Measurements from ENCODE around the gene FLAD1. TPM values are rescaled to one million over a fixed set of nuclear protein-coding genes. Genes with fewer than 3 reads are reported as not detected.
A peak's percentile ranks its signal among the peaks of the same experiment; 100 is the strongest.
"Not testable (repeated sequence)": the region's sequence is repeated elsewhere in the genome, so short reads cannot be mapped to it uniquely, and the experiment has no call there.

Gene FLAD1
- total RNA-seq, 2 donors from 2014 or later, result 32.8 to 43.7 TPM

GRCh38 chr1:154978360-154978759 is 4.8 kb upstream of the FLAD1 start:
- no peak for ATAC-seq
- intact Hi-C loops (cut with DNase I, micrococcal nuclease), result no loop called here
- DNase-seq, result no peak

- intact Hi-C loops (cut with DNase I, micrococcal nuclease), result no loop called here
- no peak for ATAC-seq
- DNase-seq, result no peak
Measured at GRCh38 chr1:154982341-154982740, 803 bp upstream of the FLAD1 start.

GRCh38 chr1:154983776-154984466 is 777 bp downstream of the FLAD1 start:
- DNase-seq (no peak), ATAC-seq (peak; percentile 15)
- intact Hi-C loops (cut with DNase I, micrococcal nuclease), result no loop called here

GRCh38 chr1:154986736-154987135 is 3.6 kb downstream of the FLAD1 start:
- ATAC-seq; DNase-seq; intact Hi-C loops (cut with DNase I, micrococcal nuclease): not testable (repeated sequence)

GRCh38 chr1:154987326-154987725 is 4.2 kb downstream of the FLAD1 start:
- DNase-seq (no peak), ATAC-seq (no peak)
- intact Hi-C loops (cut with DNase I, micrococcal nuclease), result no loop called here

GRCh38 chr1:154988058-154988954 is 5.2 kb downstream of the FLAD1 start:
- DNase-seq, result no peak
- intact Hi-C loops (cut with DNase I, micrococcal nuclease), result no loop called here
- ATAC-seq, result no peak

- intact Hi-C loops (cut with DNase I, micrococcal nuclease), result no loop called here
- ATAC-seq (peak; percentile 74), DNase-seq (no peak)
Measured at GRCh38 chr1:154989195-154989860, 6.2 kb downstream of the FLAD1 start.

- intact Hi-C loops (cut with DNase I, micrococcal nuclease), result no loop called here
- no peak for ATAC-seq
- DNase-seq, result no peak
Measured at GRCh38 chr1:154990276-154990675, 7.1 kb downstream of the FLAD1 start.

- intact Hi-C loops (cut with DNase I, micrococcal nuclease), result no loop called here
- no peak for DNase-seq
- peak; percentile 18 for ATAC-seq
Measured at GRCh38 chr1:154992721-154993571, 9.8 kb downstream of the FLAD1 start.

GRCh38 chr1:154993572-154994268 is 10.6 kb downstream of the FLAD1 start, which contains the start of gene LENEP:
TSS of gene LENEP (plus strand) at chr1:154993586. CDS start at chr1:154993608, 22 bp downstream.
- intact Hi-C loops (cut with DNase I, micrococcal nuclease), result no loop called here
- DNase-seq (no peak), ATAC-seq (no peak)

- no peak for DNase-seq
- ATAC-seq, result no peak
- intact Hi-C loops (cut with DNase I, micrococcal nuclease), result no loop called here
Measured at GRCh38 chr1:154994269-154994587, 11.1 kb downstream of the FLAD1 start.

GRCh38 chr1:154994591-154994990 is 11.4 kb downstream of the FLAD1 start:
- ATAC-seq (no peak), DNase-seq (no peak)
- intact Hi-C loops (cut with DNase I, micrococcal nuclease), result no loop called here

GRCh38 chr1:154995301-154995983 is 12.3 kb downstream of the FLAD1 start:
- intact Hi-C loops (cut with DNase I, micrococcal nuclease), result not testable (repeated sequence)
- DNase-seq, result peak; percentile 66 to 68
- peak; percentile 12 for ATAC-seq

- intact Hi-C loops (cut with DNase I, micrococcal nuclease), result no loop called here
- DNase-seq, result no peak
- ATAC-seq, result no peak
Measured at GRCh38 chr1:154996966-154997701, 14.0 kb downstream of the FLAD1 start.

- ATAC-seq, result no peak
- no peak for DNase-seq
- intact Hi-C loops (cut with DNase I, micrococcal nuclease), result no loop called here
Measured at GRCh38 chr1:154998201-154998780, 15.1 kb downstream of the FLAD1 start.

GRCh38 chr1:154998818-154999570 is 15.8 kb downstream of the FLAD1 start:
- DNase-seq (peak; percentile 61 to 77), ATAC-seq (no peak)
- intact Hi-C loops (cut with DNase I, micrococcal nuclease), result no loop called here

Measured in left colon (tissue), 2 donors.